GM12873 (cell line): ENCODE results near the gene ARID3B.

Experiments used
- TF ChIP-seq, protein P1 (sequence below): IDR thresholded peaks from 2 replicates; pipeline ENCODE4 v1.5.1; 2012; ENCODE audit warnings: low read depth, mild to moderate bottlenecking, moderate library complexity, low read length, control low read depth; ENCODE audit not compliant: insufficient read depth; ENCODE audit errors: missing control alignments

The ARID3B gene

DNA sequence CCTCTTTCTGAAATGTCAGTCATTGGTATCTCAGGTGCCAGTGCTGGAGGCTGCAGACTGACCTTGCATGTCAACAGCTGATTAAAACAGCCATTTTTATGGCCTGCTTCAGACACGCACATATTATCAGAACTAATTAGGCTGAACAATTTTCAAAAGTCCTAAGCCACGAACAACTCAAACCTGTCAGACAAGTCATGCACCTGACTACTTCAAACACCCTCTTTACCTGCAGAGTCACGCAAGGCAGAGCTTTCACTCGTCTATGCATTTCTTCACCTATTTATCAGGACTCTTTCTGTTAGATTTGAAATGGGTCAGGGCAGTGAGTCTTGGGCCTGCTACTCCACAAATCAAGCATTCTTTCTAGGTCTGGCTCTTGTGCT is 101.3 kb downstream of the ARID3B start:
- TF ChIP-seq, protein P1, sequence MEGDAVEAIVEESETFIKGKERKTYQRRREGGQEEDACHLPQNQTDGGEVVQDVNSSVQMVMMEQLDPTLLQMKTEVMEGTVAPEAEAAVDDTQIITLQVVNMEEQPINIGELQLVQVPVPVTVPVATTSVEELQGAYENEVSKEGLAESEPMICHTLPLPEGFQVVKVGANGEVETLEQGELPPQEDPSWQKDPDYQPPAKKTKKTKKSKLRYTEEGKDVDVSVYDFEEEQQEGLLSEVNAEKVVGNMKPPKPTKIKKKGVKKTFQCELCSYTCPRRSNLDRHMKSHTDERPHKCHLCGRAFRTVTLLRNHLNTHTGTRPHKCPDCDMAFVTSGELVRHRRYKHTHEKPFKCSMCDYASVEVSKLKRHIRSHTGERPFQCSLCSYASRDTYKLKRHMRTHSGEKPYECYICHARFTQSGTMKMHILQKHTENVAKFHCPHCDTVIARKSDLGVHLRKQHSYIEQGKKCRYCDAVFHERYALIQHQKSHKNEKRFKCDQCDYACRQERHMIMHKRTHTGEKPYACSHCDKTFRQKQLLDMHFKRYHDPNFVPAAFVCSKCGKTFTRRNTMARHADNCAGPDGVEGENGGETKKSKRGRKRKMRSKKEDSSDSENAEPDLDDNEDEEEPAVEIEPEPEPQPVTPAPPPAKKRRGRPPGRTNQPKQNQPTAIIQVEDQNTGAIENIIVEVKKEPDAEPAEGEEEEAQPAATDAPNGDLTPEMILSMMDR, result no peak

DNA sequence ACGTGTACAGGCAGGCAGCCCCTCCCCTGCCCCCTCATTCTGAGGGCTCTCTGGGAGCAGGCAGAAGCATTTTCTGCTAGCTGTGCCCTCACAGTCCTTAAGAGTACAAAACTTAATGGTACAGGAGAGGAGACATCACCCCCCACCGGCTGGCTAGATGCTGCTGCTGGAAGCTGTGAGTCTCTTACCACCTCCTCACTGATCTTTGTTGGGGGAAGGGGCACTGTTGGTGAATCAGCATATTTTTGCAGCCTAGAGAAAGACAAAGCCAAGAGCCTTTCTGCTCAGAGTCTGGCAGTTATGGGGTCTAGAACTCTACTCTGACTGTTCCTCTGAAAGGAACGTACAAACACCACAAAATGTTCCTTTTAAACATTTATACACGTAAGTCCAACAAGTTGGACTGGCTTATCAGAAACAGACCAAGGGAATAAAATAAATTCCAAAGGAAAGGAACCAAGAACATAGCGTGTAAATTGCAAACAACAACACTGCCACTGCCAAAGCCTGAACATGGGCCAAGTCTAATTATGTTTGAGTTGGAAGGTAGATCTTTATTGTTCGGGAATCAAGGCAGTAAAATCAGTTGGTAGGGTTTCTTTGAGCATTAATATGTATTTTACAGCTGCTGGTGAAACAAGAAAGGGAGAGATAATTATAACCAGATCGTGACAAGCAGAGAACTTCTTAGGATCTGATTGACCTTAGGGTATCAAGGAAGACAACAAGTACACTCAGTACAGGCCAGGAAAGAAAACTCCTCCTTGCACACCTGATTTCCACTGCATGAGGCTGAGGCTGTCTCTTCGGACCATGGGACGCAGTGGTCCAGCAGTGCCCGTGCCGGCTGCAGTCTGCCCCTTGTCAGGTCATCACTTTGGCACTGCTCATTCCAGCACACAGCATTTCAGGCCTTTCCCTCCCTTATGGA is 102.0 kb downstream of the ARID3B start:
- TF ChIP-seq, protein P1, result no peak

DNA sequence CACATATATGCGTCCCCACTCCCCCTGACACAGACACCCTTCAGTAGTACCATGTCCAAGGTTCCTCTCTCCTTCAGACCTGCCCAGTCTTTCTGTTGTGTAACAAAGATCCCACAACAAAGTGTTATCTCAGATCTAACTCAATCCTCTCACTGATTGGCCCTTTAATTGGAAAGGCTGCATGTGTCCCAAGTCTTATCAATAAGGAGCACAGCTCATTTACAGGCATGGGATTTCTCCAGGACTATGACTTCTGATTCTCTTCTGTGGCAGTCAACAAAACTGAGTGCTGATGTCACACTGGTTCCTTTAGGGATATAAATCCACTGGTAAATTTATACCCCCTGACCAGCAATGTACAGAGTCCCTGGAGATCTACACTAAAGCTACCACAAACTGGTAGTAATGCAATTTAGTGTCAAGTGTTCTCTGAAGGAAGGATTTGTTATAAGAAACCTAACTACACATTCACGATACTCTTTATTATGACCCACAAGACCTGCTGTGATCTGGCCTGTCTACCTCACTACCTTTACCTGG is 102.7 kb downstream of the ARID3B start:
- TF ChIP-seq, protein P1, result no peak

DNA sequence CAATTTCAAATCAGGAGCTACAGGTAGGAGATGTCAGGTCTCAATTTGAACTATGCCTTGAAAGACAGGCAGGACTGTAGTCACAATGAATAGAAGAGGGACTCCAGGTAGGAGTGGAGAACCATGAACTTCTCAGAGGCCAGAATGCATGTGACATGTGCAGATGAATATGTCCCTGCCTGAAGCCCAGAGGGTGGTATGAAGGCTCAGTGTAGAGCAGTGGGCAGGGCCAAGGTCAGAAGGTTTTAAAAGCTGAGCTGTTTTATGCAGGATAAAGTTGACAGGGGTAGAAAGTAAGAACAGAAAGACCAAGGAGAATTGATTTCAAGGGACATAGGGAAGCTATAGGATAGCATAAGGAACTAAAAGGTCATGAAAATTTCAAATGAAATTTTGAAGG is 105.5 kb downstream of the ARID3B start:
- TF ChIP-seq, protein P1, result no peak
